Measurements from ENCODE around the gene TREM2. TPM values are rescaled to one million over a fixed set of nuclear protein-coding genes. Genes with fewer than 3 reads are reported as not detected.

TREM2 gene
- total RNA-seq, 4 donors from 2014 or later: 0.46 to 0.53 TPM; not detected in 2

DNA sequence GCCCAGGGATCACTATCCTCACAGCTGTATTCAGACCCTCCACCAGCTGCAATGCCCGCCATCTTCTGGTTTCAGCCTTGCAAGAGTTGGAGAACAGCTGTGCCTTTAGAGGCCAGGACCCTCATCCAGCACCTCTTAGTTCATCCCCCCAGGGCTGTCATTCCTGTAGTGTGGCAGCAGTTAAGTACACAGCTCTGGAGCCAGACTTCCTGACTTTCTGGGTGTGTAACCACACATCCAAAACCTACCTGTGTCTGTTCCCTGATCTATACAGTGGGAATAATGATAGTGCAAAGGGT is 452 bp upstream of the TREM2 start:
- no peaks in the 10 kb centered on the region for H3K4me1 ChIP-seq
- no peak for DNase-seq
- no peak for ATAC-seq
- no peak overlapping the region for H3K27ac ChIP-seq
- H3K4me3 ChIP-seq: no peak overlapping the region
- TF ChIP-seq POLR2A (IDR thresholded peaks at IDR 0.05): no peak
- TF ChIP-seq, protein P1, sequence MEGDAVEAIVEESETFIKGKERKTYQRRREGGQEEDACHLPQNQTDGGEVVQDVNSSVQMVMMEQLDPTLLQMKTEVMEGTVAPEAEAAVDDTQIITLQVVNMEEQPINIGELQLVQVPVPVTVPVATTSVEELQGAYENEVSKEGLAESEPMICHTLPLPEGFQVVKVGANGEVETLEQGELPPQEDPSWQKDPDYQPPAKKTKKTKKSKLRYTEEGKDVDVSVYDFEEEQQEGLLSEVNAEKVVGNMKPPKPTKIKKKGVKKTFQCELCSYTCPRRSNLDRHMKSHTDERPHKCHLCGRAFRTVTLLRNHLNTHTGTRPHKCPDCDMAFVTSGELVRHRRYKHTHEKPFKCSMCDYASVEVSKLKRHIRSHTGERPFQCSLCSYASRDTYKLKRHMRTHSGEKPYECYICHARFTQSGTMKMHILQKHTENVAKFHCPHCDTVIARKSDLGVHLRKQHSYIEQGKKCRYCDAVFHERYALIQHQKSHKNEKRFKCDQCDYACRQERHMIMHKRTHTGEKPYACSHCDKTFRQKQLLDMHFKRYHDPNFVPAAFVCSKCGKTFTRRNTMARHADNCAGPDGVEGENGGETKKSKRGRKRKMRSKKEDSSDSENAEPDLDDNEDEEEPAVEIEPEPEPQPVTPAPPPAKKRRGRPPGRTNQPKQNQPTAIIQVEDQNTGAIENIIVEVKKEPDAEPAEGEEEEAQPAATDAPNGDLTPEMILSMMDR (IDR thresholded peaks at IDR 0.05 in 4 of 5, conservative IDR thresholded peaks at IDR 0.05 in 1 of 5): no peak
- H3K36me3 ChIP-seq: no peaks in the 10 kb centered on the region
- intact Hi-C loops (cut with DNase I; ENCODE audit: low total_unique reads) (no loop called here), in situ Hi-C loops (cut with MboI; ENCODE audit: low sequenced_read_pairs in 4 of 4) (no loop called here)
- no peaks in the 10 kb centered on the region for H3K9me3 ChIP-seq
- H3K27me3 ChIP-seq: no peaks in the 10 kb centered on the region

DNA sequence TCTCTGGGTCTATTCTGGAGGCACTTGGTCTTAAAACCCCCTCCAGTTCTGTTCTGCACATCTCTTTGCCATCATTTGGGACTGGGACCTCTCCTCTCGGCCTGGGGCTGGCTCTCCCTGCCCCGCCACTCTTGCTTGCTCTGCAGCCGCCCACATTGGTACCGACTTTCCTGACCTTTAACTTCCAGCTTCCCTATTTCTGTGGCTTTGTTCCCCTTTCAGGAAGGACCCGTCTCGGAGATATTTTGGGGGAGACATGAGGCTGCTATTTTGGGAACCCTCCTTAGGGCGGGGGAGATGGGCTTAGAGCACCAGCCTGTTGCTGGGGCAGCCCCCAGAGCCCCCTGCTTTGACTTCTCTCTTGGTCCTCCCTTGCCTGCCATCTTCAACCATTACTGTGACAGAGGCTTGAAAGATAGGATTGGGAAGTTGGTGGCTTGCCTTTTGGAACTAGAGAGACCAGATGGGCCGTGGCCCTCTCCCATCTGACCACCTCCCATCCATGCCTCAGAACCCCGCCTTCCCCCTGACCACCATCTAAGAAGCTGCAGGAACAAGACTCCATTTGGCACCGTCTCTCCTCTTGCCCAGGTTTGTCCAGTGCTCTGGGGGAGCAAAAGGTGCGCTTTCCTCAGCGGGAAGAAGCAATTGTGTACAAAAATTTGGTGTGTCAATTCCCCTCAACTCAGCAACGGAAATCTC is 914 bp downstream of the TREM2 start:
- no peaks in the 10 kb centered on the region for H3K36me3 ChIP-seq
- H3K4me3 ChIP-seq: no peak overlapping the region
- ATAC-seq (no peak), DNase-seq (no peak)
- no peak for TF ChIP-seq POLR2A (IDR thresholded peaks at IDR 0.05)
- TF ChIP-seq, protein P1 (IDR thresholded peaks at IDR 0.05 in 4 of 5, conservative IDR thresholded peaks at IDR 0.05 in 1 of 5): no peak
- in situ Hi-C loops (cut with MboI; ENCODE audit: low sequenced_read_pairs in 4 of 4): no loop called here
- intact Hi-C loops (cut with DNase I; ENCODE audit: low total_unique reads): no loop called here
- no peaks in the 10 kb centered on the region for H3K27me3 ChIP-seq
- no peaks in the 10 kb centered on the region for H3K4me1 ChIP-seq
- no peak overlapping the region for H3K27ac ChIP-seq
- no peaks in the 10 kb centered on the region for H3K9me3 ChIP-seq

GRCh38 chr6:41161380-41161779 is 1.5 kb downstream of the TREM2 start:
- DNase-seq (no peak), ATAC-seq (no peak)
- H3K27me3 ChIP-seq: no peaks in the 10 kb centered on the region
- no peak overlapping the region for H3K27ac ChIP-seq
- H3K9me3 ChIP-seq: no peaks in the 10 kb centered on the region
- in situ Hi-C loops (cut with MboI; ENCODE audit: low sequenced_read_pairs in 4 of 4) (no loop called here), intact Hi-C loops (cut with DNase I; ENCODE audit: low total_unique reads) (no loop called here)
- no peak overlapping the region for H3K4me3 ChIP-seq
- no peaks in the 10 kb centered on the region for H3K4me1 ChIP-seq
- TF ChIP-seq, protein P1 (IDR thresholded peaks at IDR 0.05 in 4 of 5, conservative IDR thresholded peaks at IDR 0.05 in 1 of 5): no peak
- no peak for TF ChIP-seq POLR2A (IDR thresholded peaks at IDR 0.05)
- H3K36me3 ChIP-seq: no peaks in the 10 kb centered on the region

DNA sequence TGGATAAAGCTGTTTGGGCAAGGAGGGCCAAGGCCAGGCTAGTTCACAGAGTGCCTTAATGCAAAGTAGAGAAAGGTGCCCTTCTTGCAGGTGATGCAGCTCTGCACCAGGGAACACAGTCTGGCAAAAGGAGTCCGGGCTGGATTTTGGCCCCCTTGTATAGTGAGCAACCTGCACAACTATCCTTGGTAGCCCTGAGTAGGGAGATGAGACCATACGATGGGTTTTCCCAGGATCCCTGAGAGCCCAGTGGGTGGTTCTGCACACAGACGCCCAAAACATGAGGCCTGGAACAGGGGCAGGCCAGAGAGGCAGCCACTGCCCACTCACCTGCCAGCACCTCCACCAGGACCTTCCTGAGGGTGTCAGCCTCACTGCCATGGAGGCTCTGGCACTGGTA is 2.0 kb downstream of the TREM2 start:
- in situ Hi-C loops (cut with MboI; ENCODE audit: low sequenced_read_pairs in 4 of 4) (no loop called here), intact Hi-C loops (cut with DNase I; ENCODE audit: low total_unique reads) (no loop called here)
- DNase-seq: no peak
- H3K36me3 ChIP-seq: no peaks in the 10 kb centered on the region
- no peaks in the 10 kb centered on the region for H3K9me3 ChIP-seq
- no peak overlapping the region for H3K4me3 ChIP-seq
- H3K4me1 ChIP-seq: no peaks in the 10 kb centered on the region
- H3K27ac ChIP-seq: no peak overlapping the region
- TF ChIP-seq, protein P1 (IDR thresholded peaks at IDR 0.05 in 4 of 5, conservative IDR thresholded peaks at IDR 0.05 in 1 of 5): no peak
- TF ChIP-seq POLR2A (IDR thresholded peaks at IDR 0.05): no peak
- H3K27me3 ChIP-seq: no peaks in the 10 kb centered on the region
- no peak for ATAC-seq
